ENCODE data around the gene FOXO1. TPM values are rescaled to one million over a fixed set of nuclear protein-coding genes. Genes with fewer than 3 reads are reported as not detected.

The FOXO1 gene
- total RNA-seq, 1 donor from 2014 or later = 8.9 TPM

GRCh38 chr13:40640202-40640601 is 26.2 kb downstream of the FOXO1 start:
- H3K27ac Mint-ChIP-seq (ENCODE audit: unreplicated experiment) = no peak overlapping the region

GRCh38 chr13:40639221-40639681 is 27.2 kb downstream of the FOXO1 start:
- no peak for TF ChIP-seq CTCF (conservative IDR thresholded peaks at IDR 0.05)
- H3K4me1 Mint-ChIP-seq = peaks cover 35% of the 10 kb centered on the region
- H3K27me3 Mint-ChIP-seq (ENCODE audit: low read depth) = no peaks in the 10 kb centered on the region
- DNase-seq (ENCODE audit: low read depth, low spot score) = no peak
- no peak overlapping the region for H3K4me3 Mint-ChIP-seq
- no peak overlapping the region for H3K27ac Mint-ChIP-seq (ENCODE audit: unreplicated experiment)
- no peaks in the 10 kb centered on the region for H3K9me3 Mint-ChIP-seq
- H3K36me3 Mint-ChIP-seq (ENCODE audit: low read depth) = no peaks in the 10 kb centered on the region

More at GRCh38 chr13:40640202-40640601, 26.2 kb downstream of the FOXO1 start:
- no peak overlapping the region for H3K4me3 Mint-ChIP-seq
- no peak for TF ChIP-seq CTCF (conservative IDR thresholded peaks at IDR 0.05)
- peaks cover 44% of the 10 kb centered on the region for H3K4me1 Mint-ChIP-seq
- DNase-seq (ENCODE audit: low read depth, low spot score) = no peak
- no peaks in the 10 kb centered on the region for H3K36me3 Mint-ChIP-seq (ENCODE audit: low read depth)
- H3K27me3 Mint-ChIP-seq (ENCODE audit: low read depth) = no peaks in the 10 kb centered on the region
- H3K9me3 Mint-ChIP-seq = no peaks in the 10 kb centered on the region

GRCh38 chr13:40637643-40638042 is 28.8 kb downstream of the FOXO1 start:
- Mint-ChIP-seq H3K27ac (ENCODE audit: unreplicated experiment) (no peak overlapping the region), H3K36me3 (ENCODE audit: low read depth) (no peaks in the 10 kb centered on the region), H3K4me3 (no peak overlapping the region), H3K4me1 (peaks cover 33% of the 10 kb centered on the region), H3K27me3 (ENCODE audit: low read depth) (no peaks in the 10 kb centered on the region), H3K9me3 (no peaks in the 10 kb centered on the region)
- no peak for TF ChIP-seq CTCF (conservative IDR thresholded peaks at IDR 0.05)
- no peak for DNase-seq (ENCODE audit: low read depth, low spot score)

- DNase-seq (ENCODE audit: low read depth, low spot score) = no peak
- Mint-ChIP-seq H3K36me3 (ENCODE audit: low read depth) (no peaks in the 10 kb centered on the region), H3K27ac (ENCODE audit: unreplicated experiment) (no peak overlapping the region), H3K4me1 (peaks cover 32% of the 10 kb centered on the region), H3K27me3 (ENCODE audit: low read depth) (no peaks in the 10 kb centered on the region), H3K9me3 (no peaks in the 10 kb centered on the region), H3K4me3 (no peak overlapping the region)
- no peak for TF ChIP-seq CTCF (conservative IDR thresholded peaks at IDR 0.05)
Measured at GRCh38 chr13:40635315-40635995, 31.0 kb downstream of the FOXO1 start.

GRCh38 chr13:40632915-40633314 is 33.5 kb downstream of the FOXO1 start:
- H3K36me3 Mint-ChIP-seq (ENCODE audit: low read depth) = no peaks in the 10 kb centered on the region

More at GRCh38 chr13:40632915-40633314, 33.5 kb downstream of the FOXO1 start:
- Mint-ChIP-seq H3K4me1 (peaks cover 6% of the 10 kb centered on the region), H3K9me3 (no peaks in the 10 kb centered on the region), H3K27me3 (ENCODE audit: low read depth) (no peaks in the 10 kb centered on the region), H3K27ac (ENCODE audit: unreplicated experiment) (no peak overlapping the region), H3K4me3 (no peak overlapping the region)
- TF ChIP-seq CTCF (conservative IDR thresholded peaks at IDR 0.05) = no peak
- DNase-seq (ENCODE audit: low read depth, low spot score) = no peak

Data from neural crest cell (in vitro differentiated cells).